MM.1S (cell line): Measurements from ENCODE around the gene BMP8B.
"Not testable (repeated sequence)": the region's sequence is repeated elsewhere in the genome, so short reads cannot be mapped to it uniquely, and the experiment has no call there.

Experiments
- EZH2 ChIP-seq: fragments of 300-600 bp; sonication (generic); optimal IDR thresholded peaks from 2 replicates; pipeline ENCODE3; 2017; ENCODE audit warnings: low read depth, mild to moderate bottlenecking, antibody characterized with exemption, low read length, mixed read lengths
- EZH2phosphoT487 ChIP-seq: fragments of 300-600 bp; sonication (generic); IDR thresholded peaks from 2 replicates; pipeline ENCODE4 v1.6.1; 2018; ENCODE audit warnings: antibody characterized with exemption, low read length
- TF ChIP-seq, protein P1 (sequence below): fragments of 300-600 bp; sonication (generic); IDR thresholded peaks from 2 replicates; pipeline ENCODE4 v1.5.1; 2016; ENCODE audit warnings: antibody characterized with exemption, low read length, mixed read lengths

DNA sequence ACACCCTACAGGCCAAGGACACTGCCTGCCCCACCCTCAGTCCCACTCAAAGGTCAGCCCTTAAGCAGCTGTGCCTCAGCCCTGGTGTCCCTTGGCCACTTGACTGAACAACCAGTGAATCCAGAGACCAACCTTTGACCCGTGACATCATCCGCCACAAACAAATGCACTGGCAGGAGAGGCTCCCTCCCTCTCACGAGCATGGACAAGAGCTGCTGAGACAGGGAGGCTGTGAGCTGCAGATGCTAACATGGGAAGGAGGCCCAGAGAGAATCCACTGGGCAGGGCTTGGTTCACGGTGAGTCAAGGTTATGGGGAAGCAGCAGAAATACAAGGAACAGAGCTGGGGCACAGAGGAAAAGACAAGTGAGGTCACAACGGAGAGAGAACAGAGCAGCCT lies 22.2 kb downstream of the BMP8B start:
- TF ChIP-seq, protein P1, sequence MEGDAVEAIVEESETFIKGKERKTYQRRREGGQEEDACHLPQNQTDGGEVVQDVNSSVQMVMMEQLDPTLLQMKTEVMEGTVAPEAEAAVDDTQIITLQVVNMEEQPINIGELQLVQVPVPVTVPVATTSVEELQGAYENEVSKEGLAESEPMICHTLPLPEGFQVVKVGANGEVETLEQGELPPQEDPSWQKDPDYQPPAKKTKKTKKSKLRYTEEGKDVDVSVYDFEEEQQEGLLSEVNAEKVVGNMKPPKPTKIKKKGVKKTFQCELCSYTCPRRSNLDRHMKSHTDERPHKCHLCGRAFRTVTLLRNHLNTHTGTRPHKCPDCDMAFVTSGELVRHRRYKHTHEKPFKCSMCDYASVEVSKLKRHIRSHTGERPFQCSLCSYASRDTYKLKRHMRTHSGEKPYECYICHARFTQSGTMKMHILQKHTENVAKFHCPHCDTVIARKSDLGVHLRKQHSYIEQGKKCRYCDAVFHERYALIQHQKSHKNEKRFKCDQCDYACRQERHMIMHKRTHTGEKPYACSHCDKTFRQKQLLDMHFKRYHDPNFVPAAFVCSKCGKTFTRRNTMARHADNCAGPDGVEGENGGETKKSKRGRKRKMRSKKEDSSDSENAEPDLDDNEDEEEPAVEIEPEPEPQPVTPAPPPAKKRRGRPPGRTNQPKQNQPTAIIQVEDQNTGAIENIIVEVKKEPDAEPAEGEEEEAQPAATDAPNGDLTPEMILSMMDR: not testable (repeated sequence)
- TF ChIP-seq EZH2phosphoT487, EZH2: not testable (repeated sequence)
